Transverse colon (tissue), 1 donor: ENCODE results near the gene PLEKHB2.

ENCODE experiments used
- EP300 ChIP-seq: sonication (generic); formaldehyde crosslinking; IDR thresholded peaks from one replicate; pipeline ENCODE4 v1.6.1; 2017; ENCODE audit warnings: antibody characterized with exemption, low read depth
- POLR2A ChIP-seq: fragments of 450-650 bp; IDR thresholded peaks from one replicate; pipeline ENCODE4 v1.6.1; 2016; ENCODE audit warnings: antibody characterized with exemption, mild to moderate bottlenecking, moderate library complexity

- TF ChIP-seq EP300 (no peak), POLR2A (no peak)
These were observed 7.4 kb downstream of the PLEKHB2 start for GRCh38 chr2:131112529-131112928.
